Measurements from ENCODE around the gene TBXAS1. TPM values are rescaled to one million over a fixed set of nuclear protein-coding genes. Genes with fewer than 3 reads are reported as not detected.

Gene TBXAS1
- total and polyA plus RNA-seq, 4 donors, result 4.1 to 22.4 (median 12.2) TPM

GRCh38 chr7:140050100-140050499 lies 221.0 kb downstream of the TBXAS1 start:
- peaks cover 0 to 33% (median 25%) of the 10 kb centered on the region in 4 donors for H3K4me1 ChIP-seq (ENCODE audit: control insufficient read depth in 4 of 4, insufficient read depth in 4 of 4, low read length in 3 of 4)
- no peaks in the 10 kb centered on the region for H3K27me3 ChIP-seq (ENCODE audit: control insufficient read depth in 4 of 4, insufficient read depth in 4 of 4, low read length in 3 of 4)
- no peak overlapping the region for H3K4me3 ChIP-seq (ENCODE audit: low read depth in 1 of 3, low read length in 3 of 3)
- H3K27ac ChIP-seq (ENCODE audit: low read depth in 1 of 2, low read length in 2 of 2), result peak overlapping the region; percentile 11 to 67
- no peak overlapping the region for H3K9ac ChIP-seq (ENCODE audit: low read depth in 1 of 2, low read length in 2 of 2)
- no peaks in the 10 kb centered on the region for H3K9me3 ChIP-seq (ENCODE audit: control insufficient read depth in 4 of 4, low read length in 3 of 4)
- no peak for DNase-seq (ENCODE audit: low spot score)
- no peaks in the 10 kb centered on the region for H3K36me3 ChIP-seq (ENCODE audit: control insufficient read depth in 4 of 4, insufficient read depth in 3 of 4, low read depth in 1 of 4, low read length in 3 of 4)
- no peak for TF ChIP-seq SP1 (IDR thresholded peaks at IDR 0.05)
- TF ChIP-seq GABPA (IDR thresholded peaks at IDR 0.05 in 1 of 2, conservative IDR thresholded peaks at IDR 0.05 in 1 of 2), result no peak
- no peak for TF ChIP-seq MAX (IDR thresholded peaks at IDR 0.05)
- no peak for TF ChIP-seq YY1 (IDR thresholded peaks at IDR 0.05)
- no peak for TF ChIP-seq HNF4A (conservative IDR thresholded peaks at IDR 0.05)
- no peak for TF ChIP-seq RAD21 (IDR thresholded peaks at IDR 0.05)
- no peak for TF ChIP-seq REST (IDR thresholded peaks at IDR 0.05)
- TF ChIP-seq CTCF (IDR thresholded peaks at IDR 0.05; ENCODE audit: low read depth, low read length, missing input control), result no peak
- TF ChIP-seq RXRA (IDR thresholded peaks at IDR 0.05), result no peak
- no peak for TF ChIP-seq ZBTB33 (IDR thresholded peaks at IDR 0.05)
- TF ChIP-seq JUND (IDR thresholded peaks at IDR 0.05), result no peak
- no peak for TF ChIP-seq TAF1 (conservative IDR thresholded peaks at IDR 0.05)
- no peak for TF ChIP-seq ATF3 (IDR thresholded peaks at IDR 0.05)
- no peak for TF ChIP-seq FOXA2 (IDR thresholded peaks at IDR 0.05)
- TF ChIP-seq EGR1 (IDR thresholded peaks at IDR 0.05; ENCODE audit: low read depth in 2 of 2), result no peak
- no peak for TF ChIP-seq NR2F2 (IDR thresholded peaks at IDR 0.05)
- 87% methylated on average over 3 of the region's 3 CpGs for WGBS

- H3K4me3 ChIP-seq (ENCODE audit: low read depth in 1 of 3, low read length in 3 of 3), result no peak overlapping the region
- H3K27ac ChIP-seq (ENCODE audit: low read depth in 1 of 2, low read length in 2 of 2), result no peak overlapping the region
- H3K9ac ChIP-seq (ENCODE audit: low read depth in 1 of 2, low read length in 2 of 2), result no peak overlapping the region
- no peak for DNase-seq (ENCODE audit: low spot score)
- no peaks in the 10 kb centered on the region for H3K27me3 ChIP-seq (ENCODE audit: control insufficient read depth in 4 of 4, insufficient read depth in 4 of 4, low read length in 3 of 4)
- peaks cover 0 to 22% (median 18%) of the 10 kb centered on the region in 4 donors for H3K4me1 ChIP-seq (ENCODE audit: control insufficient read depth in 4 of 4, insufficient read depth in 4 of 4, low read length in 3 of 4)
- TF ChIP-seq TAF1 (conservative IDR thresholded peaks at IDR 0.05) (no peak), MAX (IDR thresholded peaks at IDR 0.05) (no peak), HNF4A (conservative IDR thresholded peaks at IDR 0.05) (no peak), YY1 (IDR thresholded peaks at IDR 0.05) (no peak), ATF3 (IDR thresholded peaks at IDR 0.05) (no peak), FOXA1 (IDR thresholded peaks at IDR 0.05) (no peak), REST (IDR thresholded peaks at IDR 0.05) (no peak), SP1 (IDR thresholded peaks at IDR 0.05) (no peak), ZBTB33 (IDR thresholded peaks at IDR 0.05) (no peak), FOXA2 (IDR thresholded peaks at IDR 0.05) (no peak)
- H3K36me3 ChIP-seq (ENCODE audit: control insufficient read depth in 4 of 4, insufficient read depth in 3 of 4, low read depth in 1 of 4, low read length in 3 of 4), result peaks cover 0 to 5% (median 4%) of the 10 kb centered on the region in 4 donors
- no peaks in the 10 kb centered on the region for H3K9me3 ChIP-seq (ENCODE audit: control insufficient read depth in 4 of 4, low read length in 3 of 4)
Observed at GRCh38 chr7:140051820-140052219, 222.8 kb downstream of the TBXAS1 start.

Data from liver (tissue), 9 donors.